ENCODE measurements around the gene SOX13.
"Not testable (repeated sequence)": the region's sequence is repeated elsewhere in the genome, so short reads cannot be mapped to it uniquely, and the experiment has no call there.

The SOX13 gene

GRCh38 chr1:204072931-204073836 lies at the start of gene SOX13:
TSS of gene SOX13 (plus strand) at chr1:204073115. CDS start at chr1:204112916, 39,801 bp downstream.
- no peak for DNase-seq (ENCODE audit: low read depth)

- DNase-seq (ENCODE audit: low read depth) = no peak
Observed at GRCh38 chr1:204025917-204026707, 46.8 kb upstream of the SOX13 start.

- no peak for DNase-seq (ENCODE audit: low read depth)
Observed at GRCh38 chr1:204027446-204027845, 45.5 kb upstream of the SOX13 start.

- DNase-seq (ENCODE audit: low read depth) = no peak
Observed at GRCh38 chr1:204029016-204029415, 43.9 kb upstream of the SOX13 start.

- no peak for DNase-seq (ENCODE audit: low read depth)
Observed at GRCh38 chr1:204031098-204031710, 41.7 kb upstream of the SOX13 start.

- DNase-seq (ENCODE audit: low read depth) = no peak
Observed at GRCh38 chr1:204032642-204033235, 40.2 kb upstream of the SOX13 start.

- no peak for DNase-seq (ENCODE audit: low read depth)
Observed at GRCh38 chr1:204033306-204033705, 39.6 kb upstream of the SOX13 start.

GRCh38 chr1:204036882-204037655 lies 35.8 kb upstream of the SOX13 start:
- no peak for DNase-seq (ENCODE audit: low read depth)

- no peak for DNase-seq (ENCODE audit: low read depth)
Observed at GRCh38 chr1:204041232-204041767, 31.6 kb upstream of the SOX13 start.

- DNase-seq (ENCODE audit: low read depth) = no peak
Observed at GRCh38 chr1:204041803-204042505, 31.0 kb upstream of the SOX13 start.

GRCh38 chr1:204042516-204042915 lies 30.4 kb upstream of the SOX13 start:
- DNase-seq (ENCODE audit: low read depth) = no peak

GRCh38 chr1:204043680-204044079 lies 29.2 kb upstream of the SOX13 start:
- no peak for DNase-seq (ENCODE audit: low read depth)

GRCh38 chr1:204044448-204044847 lies 28.5 kb upstream of the SOX13 start:
- no peak for DNase-seq (ENCODE audit: low read depth)

- DNase-seq (ENCODE audit: low read depth) = no peak
Observed at GRCh38 chr1:204045430-204045829, 27.5 kb upstream of the SOX13 start.

- no peak for DNase-seq (ENCODE audit: low read depth)
Observed at GRCh38 chr1:204046346-204046745, 26.6 kb upstream of the SOX13 start.

- not testable (repeated sequence) for DNase-seq (ENCODE audit: low read depth)
Observed at GRCh38 chr1:204048796-204049195, 24.1 kb upstream of the SOX13 start.

- DNase-seq (ENCODE audit: low read depth) = no peak
Observed at GRCh38 chr1:204051258-204051657, 21.7 kb upstream of the SOX13 start.

- no peak for DNase-seq (ENCODE audit: low read depth)
Observed at GRCh38 chr1:204051718-204052117, 21.2 kb upstream of the SOX13 start.

- no peak for DNase-seq (ENCODE audit: low read depth)
Observed at GRCh38 chr1:204053893-204054292, 19.0 kb upstream of the SOX13 start.

- DNase-seq (ENCODE audit: low read depth) = no peak
Observed at GRCh38 chr1:204059970-204060369, 12.9 kb upstream of the SOX13 start.
